ENCODE results near the gene MYOZ3. TPM values are rescaled to one million over a fixed set of nuclear protein-coding genes. Genes with fewer than 3 reads are reported as not detected.

Gene MYOZ3
- total RNA-seq, 1 experiment from 2014 or later, result not detected

- no peaks in the 10 kb centered on the region for H3K36me3 ChIP-seq (ENCODE audit: control insufficient read depth, insufficient read depth, low read length)
- peaks cover 52% of the 10 kb centered on the region for H3K4me1 Mint-ChIP-seq (ENCODE audit: low read depth, unreplicated experiment)
- no peak for TF ChIP-seq CTCF (IDR thresholded peaks at IDR 0.05; ENCODE audit: insufficient read depth in 1 of 2, low read depth in 1 of 2, low read length in 1 of 2, severe bottlenecking in 1 of 2, unreplicated experiment in 1 of 2)
- H3K9me3 Mint-ChIP-seq (ENCODE audit: unreplicated experiment), result no peaks in the 10 kb centered on the region
- ChIA-PET CTCF (interaction anchor here (0.8 to 1.2 kb wide), 6 partner anchors 8 to 190 kb away, joined by 3 to 6 read pairs (median 3); partner anchors contain the start of gene RBM22), POLR2A (interaction anchor here (1.0 kb wide), 1 partner anchor 190 kb away, joined by 3 read pairs; the partner anchor contains the start of gene RPS14)
- no peaks in the 10 kb centered on the region for H3K9me3 ChIP-seq
- H3K4me3 Mint-ChIP-seq (ENCODE audit: unreplicated experiment), result peak within 1 kb of the TSS; percentile 61
- DNase-seq, result peak; percentile 56 to 60
- H3K36me3 Mint-ChIP-seq (ENCODE audit: insufficient read depth, unreplicated experiment), result peaks cover 15% of the 10 kb centered on the region
- peaks cover 80% of the 10 kb centered on the region for H3K4me1 ChIP-seq
- peak within 1 kb of the TSS; percentile 79 for H3K27ac Mint-ChIP-seq (ENCODE audit: unreplicated experiment)
- no peaks in the 10 kb centered on the region for H3K27me3 ChIP-seq (replicated peaks; ENCODE audit: control insufficient read depth, insufficient read depth, low read length)
- no peaks in the 10 kb centered on the region for H3K27me3 Mint-ChIP-seq (ENCODE audit: insufficient read depth, unreplicated experiment)
- peak within 1 kb of the TSS; percentile 33 for H3K4me3 ChIP-seq (ENCODE audit: low read depth, low read length)
- intact Hi-C loops (cut with micrococcal nuclease; ENCODE audit: unreplicated experiment), result loop anchor here (2.0 to 5.0 kb wide), 3 partner anchors 16 to 183 kb away; no protein-coding TSS in a partner anchor
- TSS peak; percentile 31 for BruUV-seq (replicated peaks)
Observed at GRCh38 chr5:150640311-150641005, 20.6 kb upstream of the MYOZ3 start, which contains the start of gene SYNPO. Gene SYNPO, plus strand, starts transcription at chr5:150640660. Its CDS starts 7,616 bp downstream, at chr5:150648276.

- H3K4me3 Mint-ChIP-seq (ENCODE audit: unreplicated experiment), result peak overlapping the region; percentile 61
- Histone ChIP-seq H3K9me3 (no peaks in the 10 kb centered on the region), H3K36me3 (ENCODE audit: control insufficient read depth, insufficient read depth, low read length) (no peaks in the 10 kb centered on the region), H3K4me3 (ENCODE audit: low read depth, low read length) (peak overlapping the region; percentile 33), H3K4me1 (peaks cover 80% of the 10 kb centered on the region), H3K27me3 (replicated peaks; ENCODE audit: control insufficient read depth, insufficient read depth, low read length) (no peaks in the 10 kb centered on the region)
- H3K36me3 Mint-ChIP-seq (ENCODE audit: insufficient read depth, unreplicated experiment), result peaks cover 15% of the 10 kb centered on the region
- peak overlapping the region; percentile 79 for H3K27ac Mint-ChIP-seq (ENCODE audit: unreplicated experiment)
- peaks cover 46% of the 10 kb centered on the region for H3K4me1 Mint-ChIP-seq (ENCODE audit: low read depth, unreplicated experiment)
- H3K27me3 Mint-ChIP-seq (ENCODE audit: insufficient read depth, unreplicated experiment), result no peaks in the 10 kb centered on the region
- TF ChIP-seq CTCF (IDR thresholded peaks at IDR 0.05; ENCODE audit: insufficient read depth in 1 of 2, low read depth in 1 of 2, low read length in 1 of 2, severe bottlenecking in 1 of 2, unreplicated experiment in 1 of 2), result no peak
- no peaks in the 10 kb centered on the region for H3K9me3 Mint-ChIP-seq (ENCODE audit: unreplicated experiment)
- POLR2A ChIA-PET, result interaction anchor here (1.0 kb wide), 1 partner anchor 191 kb away, joined by 3 read pairs; the partner anchor contains the start of gene RPS14
- no peak for DNase-seq
- CTCF ChIA-PET, result interaction anchor here (0.8 to 1.2 kb wide), 6 partner anchors 8 to 191 kb away, joined by 3 to 6 read pairs (median 3); partner anchors contain the start of gene RBM22
- intact Hi-C loops (cut with micrococcal nuclease; ENCODE audit: unreplicated experiment), result loop anchor here (2.0 to 5.0 kb wide), 3 partner anchors 16 to 184 kb away; no protein-coding TSS in a partner anchor
- no TSS peak for BruUV-seq (replicated peaks)
Observed at GRCh38 chr5:150641006-150641570, 20.0 kb upstream of the MYOZ3 start.

GRCh38 chr5:150641824-150642566 is 19.1 kb upstream of the MYOZ3 start:
- Mint-ChIP-seq H3K27ac (ENCODE audit: unreplicated experiment) (peak overlapping the region; percentile 79), H3K4me3 (ENCODE audit: unreplicated experiment) (peak overlapping the region; percentile 61), H3K9me3 (ENCODE audit: unreplicated experiment) (no peaks in the 10 kb centered on the region), H3K36me3 (ENCODE audit: insufficient read depth, unreplicated experiment) (peaks cover 16% of the 10 kb centered on the region), H3K4me1 (ENCODE audit: low read depth, unreplicated experiment) (peaks cover 40% of the 10 kb centered on the region), H3K27me3 (ENCODE audit: insufficient read depth, unreplicated experiment) (no peaks in the 10 kb centered on the region)
- BruUV-seq (replicated peaks), result no TSS peak
- H3K9me3 ChIP-seq, result no peaks in the 10 kb centered on the region
- ChIA-PET POLR2A (interaction anchor here (0.5 kb wide), 1 partner anchor 58 kb away, joined by 4 read pairs; no protein-coding TSS in a partner anchor), CTCF (interaction anchor here (1.2 to 1.6 kb wide), 2 partner anchors 59 to 82 kb away, joined by 3 to 5 read pairs; partner anchors contain the start of gene RBM22)
- DNase-seq, result no peak
- intact Hi-C loops (cut with micrococcal nuclease; ENCODE audit: unreplicated experiment), result loop anchor here (2.0 to 5.0 kb wide), 3 partner anchors 15 to 185 kb away; no protein-coding TSS in a partner anchor
- no peaks in the 10 kb centered on the region for H3K36me3 ChIP-seq (ENCODE audit: control insufficient read depth, insufficient read depth, low read length)
- peaks cover 72% of the 10 kb centered on the region for H3K4me1 ChIP-seq
- no peak for TF ChIP-seq CTCF (IDR thresholded peaks at IDR 0.05; ENCODE audit: insufficient read depth in 1 of 2, low read depth in 1 of 2, low read length in 1 of 2, severe bottlenecking in 1 of 2, unreplicated experiment in 1 of 2)
- no peak overlapping the region for H3K4me3 ChIP-seq (ENCODE audit: low read depth, low read length)
- no peaks in the 10 kb centered on the region for H3K27me3 ChIP-seq (replicated peaks; ENCODE audit: control insufficient read depth, insufficient read depth, low read length)

Measured in Caco-2 (cell line).